KMS-11 (cell line): ENCODE measurements around the gene EXOSC5.
A peak's percentile ranks its signal among the peaks of the same experiment; 100 is the strongest.

Experiments
- H2AFZ ChIP-seq: fragments of 200-600 bp; sonication (generic); 2 replicates; pipeline ENCODE4 v1.6.1; 2016; ENCODE audit warnings: antibody characterized with exemption, mixed run types, low read depth
- H3K27ac ChIP-seq: fragments of 200-600 bp; sonication (generic); 2 replicates; pipeline ENCODE4 v1.6.1; 2016; ENCODE audit warnings: mild to moderate bottlenecking, mixed run types
- H3K27me3 ChIP-seq: fragments of 200-600 bp; sonication (generic); 2 replicates; pipeline ENCODE4 v1.6.1; 2017; ENCODE audit warnings: mild to moderate bottlenecking, low read depth, mixed run types, moderate library complexity; ENCODE audit not compliant: insufficient read depth
- H3K36me3 ChIP-seq: fragments of 200-600 bp; sonication (generic); 2 replicates; pipeline ENCODE4 v1.6.1; 2017; ENCODE audit warnings: mild to moderate bottlenecking, mixed run types; ENCODE audit not compliant: insufficient read depth
- H3K4me1 ChIP-seq: fragments of 200-600 bp; sonication (generic); 2 replicates; pipeline ENCODE4 v1.6.1; 2016; ENCODE audit warnings: mild to moderate bottlenecking, low read depth, mixed run types; ENCODE audit not compliant: poor library complexity, severe bottlenecking
- H3K4me2 ChIP-seq: fragments of 200-600 bp; sonication (generic); 2 replicates; pipeline ENCODE4 v1.7.0; 2016; ENCODE audit warnings: mild to moderate bottlenecking, mixed run types
- H3K4me3 ChIP-seq: fragments of 200-600 bp; sonication (generic); IDR thresholded peaks from 2 replicates; pipeline ENCODE4 v1.6.1; 2017; ENCODE audit warnings: low read depth, low read length, mixed read lengths; ENCODE audit not compliant: insufficient read depth
- H3K79me2 ChIP-seq: fragments of 200-600 bp; sonication (generic); 2 replicates; pipeline ENCODE4 v1.6.1; 2016; ENCODE audit warnings: low read depth, mixed run types; ENCODE audit not compliant: insufficient read depth
- H3K9ac ChIP-seq: fragments of 200-600 bp; sonication (generic); 2 replicates; pipeline ENCODE4 v1.6.1; 2016; ENCODE audit warnings: mild to moderate bottlenecking, mixed run types
- H4K20me1 ChIP-seq: fragments of 200-600 bp; sonication (generic); 2 replicates; pipeline ENCODE4 v1.6.1; 2016; ENCODE audit warnings: mild to moderate bottlenecking, mixed run types; ENCODE audit not compliant: insufficient read depth
- CTCF ChIP-seq: fragments of 200-600 bp; sonication (generic); conservative IDR thresholded peaks from 2 replicates; pipeline ENCODE4 v1.6.1; 2017; ENCODE audit warnings: low read depth, mild to moderate bottlenecking, antibody characterized with exemption, low read length, moderate library complexity, mixed read lengths

EXOSC5 gene

DNA sequence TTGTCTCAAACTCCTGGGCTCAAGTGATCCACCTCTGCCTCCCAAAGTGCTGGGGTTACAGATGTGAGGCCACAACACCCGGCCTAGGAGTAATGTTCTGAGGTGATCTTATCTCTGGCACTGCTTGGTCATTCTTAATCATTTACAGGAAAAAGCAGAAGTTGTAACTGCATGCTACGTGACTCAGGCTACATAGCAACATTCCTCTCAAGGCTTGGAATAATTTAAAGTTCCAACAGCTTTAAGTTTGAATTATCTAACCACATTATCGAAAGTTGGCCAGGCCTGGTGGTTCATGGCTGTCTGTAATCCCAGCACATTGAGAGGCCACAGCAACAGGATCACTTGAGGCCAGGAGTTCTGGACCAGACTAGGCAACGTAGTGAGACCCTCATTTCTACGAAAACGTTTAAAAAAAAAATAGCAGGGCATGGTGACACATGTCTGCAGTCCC is 29.3 kb downstream of the EXOSC5 start:
- Histone ChIP-seq H3K27me3 (no peaks in the 10 kb centered on the region), H3K4me1 (peaks cover 19% of the 10 kb centered on the region), H3K4me2 (no peak overlapping the region), H3K27ac (no peak overlapping the region), H3K36me3 (no peaks in the 10 kb centered on the region), H2AFZ (no peak overlapping the region), H3K9ac (no peak overlapping the region), H3K79me2 (no peaks in the 10 kb centered on the region), H3K4me3 (no peak overlapping the region), H4K20me1 (no peaks in the 10 kb centered on the region)
- no peak for TF ChIP-seq CTCF

GRCh38 chr19:41366089-41366488 is 31.1 kb downstream of the EXOSC5 start:
- Histone ChIP-seq H3K9ac (no peak overlapping the region), H3K4me2 (no peak overlapping the region), H3K27me3 (no peaks in the 10 kb centered on the region), H3K4me3 (no peak overlapping the region), H3K79me2 (no peaks in the 10 kb centered on the region), H3K4me1 (peaks cover 20% of the 10 kb centered on the region), H3K27ac (no peak overlapping the region), H3K36me3 (no peaks in the 10 kb centered on the region), H4K20me1 (no peaks in the 10 kb centered on the region), H2AFZ (no peak overlapping the region)
- TF ChIP-seq CTCF: peak; percentile 41

GRCh38 chr19:41364524-41365391 is 32.4 kb downstream of the EXOSC5 start:
- Histone ChIP-seq H3K27me3 (no peaks in the 10 kb centered on the region), H3K9ac (peak overlapping the region; percentile 95), H2AFZ (peak overlapping the region; percentile 70), H3K4me2 (peak overlapping the region; percentile 90), H3K27ac (peak overlapping the region; percentile 97), H3K36me3 (no peaks in the 10 kb centered on the region), H4K20me1 (no peaks in the 10 kb centered on the region), H3K4me1 (peaks cover 20% of the 10 kb centered on the region), H3K79me2 (no peaks in the 10 kb centered on the region), H3K4me3 (no peak overlapping the region)
- no peak for TF ChIP-seq CTCF

DNA sequence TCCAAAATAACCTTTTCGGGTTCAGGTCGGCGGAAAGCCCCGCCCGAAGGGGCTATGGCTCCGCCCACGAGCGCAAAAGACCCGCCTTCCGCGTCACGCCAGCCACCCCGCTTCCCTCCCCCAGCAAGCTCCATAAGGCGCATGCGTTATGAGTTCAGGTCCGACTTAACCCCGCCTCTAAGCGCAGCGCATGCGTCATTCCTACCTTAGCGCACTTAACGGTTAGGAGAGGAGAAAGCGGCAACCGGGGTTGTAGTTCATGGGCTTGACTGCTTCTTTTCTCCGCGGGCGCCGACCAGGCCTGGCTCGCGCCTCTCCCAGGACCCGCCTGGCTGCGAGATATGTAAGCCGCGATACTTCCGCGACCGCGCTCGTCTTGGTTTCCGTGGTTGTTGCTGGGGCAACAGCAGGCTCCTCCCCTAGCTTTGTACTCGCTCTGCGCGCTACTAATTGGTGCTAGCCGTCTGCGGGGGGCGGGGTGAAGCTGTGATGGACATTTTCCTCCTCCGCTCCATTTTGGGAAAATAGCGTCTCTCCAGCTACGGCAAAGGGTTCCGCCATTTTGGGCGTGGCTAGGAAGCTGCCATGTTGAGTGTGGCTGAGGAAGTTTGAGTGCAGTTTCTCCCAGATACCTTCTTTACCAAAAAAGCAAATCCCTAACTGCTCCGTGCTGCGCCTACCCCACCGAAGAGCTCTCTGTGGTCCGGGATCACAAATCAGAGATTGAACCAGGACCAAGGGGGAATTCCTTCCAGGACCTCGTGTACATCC is 33.2 kb downstream of the EXOSC5 start, which contains the start of gene B9D2:
Gene B9D2 (minus strand): TSS at position 397 of the 771 bp plus-strand sequence. CDS start 630 bp downstream, outside the sequence.
- peaks cover 20% of the 10 kb centered on the region for H3K4me1 ChIP-seq

More for the DNA sequence above, 33.2 kb downstream of the EXOSC5 start, which contains the start of gene B9D2:
- Histone ChIP-seq H3K4me2 (peak within 1 kb of the TSS; percentile 90), H2AFZ (peak within 1 kb of the TSS; percentile 70), H3K9ac (peak within 1 kb of the TSS; percentile 95), H3K79me2 (no peaks in the 10 kb centered on the region), H4K20me1 (no peaks in the 10 kb centered on the region), H3K27ac (peak within 1 kb of the TSS; percentile 97), H3K27me3 (no peaks in the 10 kb centered on the region), H3K36me3 (no peaks in the 10 kb centered on the region), H3K4me3 (no peak within 1 kb of the TSS)
- no peak for TF ChIP-seq CTCF
